Erythroblast (primary cell): ENCODE results near the gene ATP1B2.

Source experiments
- DNase-seq, 2 experiments: peaks; one replicate each; lab custom pipeline; 2025; lab: John Stamatoyannopoulos, UW
- GATA1 ChIP-seq: IDR thresholded peaks from 2 replicates; pipeline ENCODE4 v1.6.1; 2011; ENCODE audit warnings: low read depth, mild to moderate bottlenecking, control low read depth, low read length, moderate library complexity
- POLR2A ChIP-seq: IDR thresholded peaks from 2 replicates; pipeline ENCODE4 v1.6.1; 2011; ENCODE audit warnings: mild to moderate bottlenecking, low read length

ATP1B2 gene

GRCh38 chr17:7651665-7652387 lies 1.1 kb downstream of the ATP1B2 start:
- TF ChIP-seq POLR2A (no peak), GATA1 (no peak)
- DNase-seq: peak; percentile 60 to 66

- TF ChIP-seq POLR2A (no peak), GATA1 (no peak)
- DNase-seq: peak in 1 of 2 experiments; percentile 45
These were observed 1.9 kb downstream of the ATP1B2 start for GRCh38 chr17:7652388-7653356.

GRCh38 chr17:7654832-7655540 lies 4.3 kb downstream of the ATP1B2 start:
- DNase-seq: no peak
- TF ChIP-seq GATA1 (no peak), POLR2A (no peak)

- TF ChIP-seq POLR2A (no peak), GATA1 (no peak)
- no peak for DNase-seq
These were observed 4.8 kb downstream of the ATP1B2 start for GRCh38 chr17:7655541-7655840.

GRCh38 chr17:7656958-7657609 lies 6.4 kb downstream of the ATP1B2 start:
- no peak for TF ChIP-seq GATA1
- no peak for TF ChIP-seq POLR2A
- DNase-seq: no peak

- TF ChIP-seq POLR2A (no peak), GATA1 (no peak)
- no peak for DNase-seq
These were observed 17.1 kb downstream of the ATP1B2 start for GRCh38 chr17:7667656-7668406.

GRCh38 chr17:7668482-7668881 lies 17.8 kb downstream of the ATP1B2 start:
- TF ChIP-seq GATA1: no peak
- TF ChIP-seq POLR2A: no peak

GRCh38 chr17:7673239-7673638 lies 22.5 kb downstream of the ATP1B2 start:
- TF ChIP-seq POLR2A: no peak
- no peak for TF ChIP-seq GATA1
- peak; percentile 75 to 83 for DNase-seq

More at GRCh38 chr17:7668482-7668881, 17.8 kb downstream of the ATP1B2 start:
- DNase-seq: no peak

- no peak for DNase-seq
- TF ChIP-seq GATA1: no peak
- TF ChIP-seq POLR2A: no peak
These were observed 24.2 kb downstream of the ATP1B2 start for GRCh38 chr17:7674934-7675333.

- TF ChIP-seq POLR2A: no peak
- no peak for TF ChIP-seq GATA1
These were observed 25.8 kb downstream of the ATP1B2 start for GRCh38 chr17:7676533-7676932.

GRCh38 chr17:7677388-7678067 lies 26.8 kb downstream of the ATP1B2 start:
- no peak for DNase-seq
- TF ChIP-seq GATA1 (no peak), POLR2A (no peak)

More at GRCh38 chr17:7676533-7676932, 25.8 kb downstream of the ATP1B2 start:
- DNase-seq: no peak

- peak in 1 of 2 experiments; percentile 53 for DNase-seq
- no peak for TF ChIP-seq POLR2A
- no peak for TF ChIP-seq GATA1
These were observed 34.3 kb downstream of the ATP1B2 start for GRCh38 chr17:7684851-7685532.
